ENCODE results near the gene BAMBI.

DNA sequence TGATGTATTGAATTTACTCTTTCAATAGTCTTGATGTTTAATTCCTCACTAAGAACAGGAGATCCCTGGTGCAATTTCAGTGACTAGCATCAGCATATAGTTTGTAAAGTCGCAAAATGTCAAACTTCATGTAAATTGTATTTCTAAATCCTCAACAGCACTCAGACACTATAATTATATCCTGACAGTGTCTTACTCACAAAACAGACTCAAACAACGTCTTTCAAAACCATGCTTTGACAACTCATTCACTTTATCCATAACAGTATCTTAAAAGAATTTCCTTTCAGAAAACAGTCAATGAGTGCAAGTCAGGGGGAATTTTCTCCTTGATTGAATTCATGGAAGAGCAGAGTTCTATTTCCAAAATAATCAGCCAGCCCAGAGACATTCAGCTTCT lies 20.8 kb downstream of the BAMBI start:
- TF ChIP-seq, protein P1, sequence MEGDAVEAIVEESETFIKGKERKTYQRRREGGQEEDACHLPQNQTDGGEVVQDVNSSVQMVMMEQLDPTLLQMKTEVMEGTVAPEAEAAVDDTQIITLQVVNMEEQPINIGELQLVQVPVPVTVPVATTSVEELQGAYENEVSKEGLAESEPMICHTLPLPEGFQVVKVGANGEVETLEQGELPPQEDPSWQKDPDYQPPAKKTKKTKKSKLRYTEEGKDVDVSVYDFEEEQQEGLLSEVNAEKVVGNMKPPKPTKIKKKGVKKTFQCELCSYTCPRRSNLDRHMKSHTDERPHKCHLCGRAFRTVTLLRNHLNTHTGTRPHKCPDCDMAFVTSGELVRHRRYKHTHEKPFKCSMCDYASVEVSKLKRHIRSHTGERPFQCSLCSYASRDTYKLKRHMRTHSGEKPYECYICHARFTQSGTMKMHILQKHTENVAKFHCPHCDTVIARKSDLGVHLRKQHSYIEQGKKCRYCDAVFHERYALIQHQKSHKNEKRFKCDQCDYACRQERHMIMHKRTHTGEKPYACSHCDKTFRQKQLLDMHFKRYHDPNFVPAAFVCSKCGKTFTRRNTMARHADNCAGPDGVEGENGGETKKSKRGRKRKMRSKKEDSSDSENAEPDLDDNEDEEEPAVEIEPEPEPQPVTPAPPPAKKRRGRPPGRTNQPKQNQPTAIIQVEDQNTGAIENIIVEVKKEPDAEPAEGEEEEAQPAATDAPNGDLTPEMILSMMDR (IDR thresholded peaks at IDR 0.05; ENCODE audit: poor library complexity, severe bottlenecking), result no peak
- TF ChIP-seq RAD21 (conservative IDR thresholded peaks at IDR 0.05), result no peak
- no peak for TF ChIP-seq TAF1 (IDR thresholded peaks at IDR 0.05; ENCODE audit: low read depth)
- TF ChIP-seq EZH2 (IDR thresholded peaks at IDR 0.05; ENCODE audit: borderline replicate concordance, insufficient read depth, low read length, poor library complexity, severe bottlenecking), result no peak
- peak; percentile 57 for TF ChIP-seq EP300 (conservative IDR thresholded peaks at IDR 0.05; ENCODE audit: poor library complexity, severe bottlenecking)
